GM12873 (cell line): ENCODE measurements around the gene SWSAP1.

Experiments
- CTCF ChIP-seq: IDR thresholded peaks from 2 replicates; pipeline ENCODE4 v1.5.1; 2012; ENCODE audit warnings: low read depth, mild to moderate bottlenecking, moderate library complexity, low read length, control low read depth; ENCODE audit not compliant: insufficient read depth; ENCODE audit errors: missing control alignments

The SWSAP1 gene

GRCh38 chr19:11418094-11418548 lies 43.7 kb downstream of the SWSAP1 start:
- no peak for TF ChIP-seq CTCF

GRCh38 chr19:11418549-11419506 lies 44.4 kb downstream of the SWSAP1 start, which contains the start of gene RGL3:
TSS of gene RGL3 (minus strand) at chr19:11419314. CDS start at chr19:11419278, 36 bp downstream.
- no peak for TF ChIP-seq CTCF

GRCh38 chr19:11420429-11421370 lies 46.2 kb downstream of the SWSAP1 start:
- TF ChIP-seq CTCF = no peak

GRCh38 chr19:11421371-11422098 lies 47.1 kb downstream of the SWSAP1 start:
- no peak for TF ChIP-seq CTCF

- no peak for TF ChIP-seq CTCF
Measured at GRCh38 chr19:11422163-11423065, 47.9 kb downstream of the SWSAP1 start.

GRCh38 chr19:11423164-11423790 lies 48.8 kb downstream of the SWSAP1 start:
- no peak for TF ChIP-seq CTCF
